SU-DHL-6 (cell line): ENCODE results near the gene EML3.

Source experiments
- H2AFZ ChIP-seq: fragments of 200-600 bp; sonication (generic); 2 replicates; pipeline ENCODE4 v1.6.1; 2014; ENCODE audit warnings: low read depth, mild to moderate bottlenecking, moderate library complexity, mixed read lengths, antibody characterized with exemption, low read length; ENCODE audit not compliant: severe bottlenecking
- H3F3A ChIP-seq: fragments of 200-600 bp; shearing (Covaris generic); 2 replicates; pipeline ENCODE4 v1.6.0; 2016; ENCODE audit warnings: antibody characterized with exemption, mild to moderate bottlenecking; ENCODE audit not compliant: insufficient read depth
- H3K27ac ChIP-seq: fragments of 200-600 bp; sonication (generic); 2 replicates; pipeline ENCODE4 v1.5.1; 2016; ENCODE audit warnings: low read depth, mild to moderate bottlenecking, low read length, moderate library complexity, mixed read lengths
- H3K27me3 ChIP-seq: fragments of 200-600 bp; sonication (generic), shearing (Covaris generic); 2 replicates; pipeline ENCODE4 v1.6.0; 2014; ENCODE audit warnings: mild to moderate bottlenecking, low read length
- H3K36me3 ChIP-seq: fragments of 200-600 bp; sonication (generic); 2 replicates; pipeline ENCODE4 v1.6.1; 2014; ENCODE audit warnings: mild to moderate bottlenecking, low read length, mixed read lengths
- H3K4me2 ChIP-seq: fragments of 300-600, 200-600 bp; shearing (Covaris generic), sonication (generic); 2 replicates; pipeline ENCODE4 v1.6.0; 2014; ENCODE audit warnings: low read length, low read depth, mild to moderate bottlenecking; ENCODE audit not compliant: poor library complexity, severe bottlenecking
- H3K4me3 ChIP-seq: fragments of 200-600 bp; sonication (generic); 2 replicates; pipeline ENCODE4 v1.5.1; 2014; ENCODE audit warnings: antibody characterized with exemption, low read length, mild to moderate bottlenecking, mixed read lengths; ENCODE audit not compliant: insufficient read depth, poor library complexity, severe bottlenecking
- H3K79me2 ChIP-seq: fragments of 200-600 bp; sonication (generic); 2 replicates; pipeline ENCODE4 v1.6.1; 2014; ENCODE audit warnings: mild to moderate bottlenecking, low read length, moderate library complexity; ENCODE audit not compliant: insufficient read depth
- H3K9ac ChIP-seq: fragments of 200-600 bp; sonication (generic); 2 replicates; pipeline ENCODE4 v1.7.0; 2014; ENCODE audit warnings: mild to moderate bottlenecking, low read length
- H3K9me2 ChIP-seq: fragments of 200-600 bp; sonication (generic); replicated peaks from 2 replicates; pipeline ENCODE4 v1.6.1; 2014; ENCODE audit warnings: low read length; ENCODE audit not compliant: insufficient read depth
- H3K9me3 ChIP-seq: fragments of 200-600 bp; sonication (generic); 2 replicates; pipeline ENCODE4 v1.6.1; 2014; ENCODE audit warnings: low read length, mixed read lengths; ENCODE audit not compliant: insufficient read depth
- H4K20me1 ChIP-seq: fragments of 200-600 bp; sonication (generic); 2 replicates; pipeline ENCODE4 v1.6.1; 2014; ENCODE audit warnings: low read depth, mild to moderate bottlenecking, antibody characterized with exemption, low read length, moderate library complexity, mixed read lengths
- CTCF ChIP-seq: fragments of 200-600 bp; sonication (generic); IDR thresholded peaks from one replicate; pipeline ENCODE4 v1.5.1; 2017; ENCODE audit warnings: antibody characterized with exemption, mild to moderate bottlenecking, low read length, moderate library complexity; ENCODE audit not compliant: insufficient read depth, poor library complexity, severe bottlenecking
- EZH2phosphoT487 ChIP-seq: fragments of 200-600 bp; sonication (generic), shearing (Covaris generic); conservative IDR thresholded peaks from 2 replicates; pipeline ENCODE4 v1.6.1; 2018; ENCODE audit warnings: mild to moderate bottlenecking, antibody characterized with exemption, low read length, moderate library complexity, mixed read lengths

The EML3 gene

GRCh38 chr11:62610814-62611704, 1.5 kb downstream of the EML3 start:
- H4K20me1 ChIP-seq = no peaks in the 10 kb centered on the region
- H3K27me3 ChIP-seq = no peaks in the 10 kb centered on the region
- H3K4me2 ChIP-seq = peak overlapping the region; percentile 90
- H3K4me3 ChIP-seq = peak overlapping the region; percentile 81
- no peaks in the 10 kb centered on the region for H3K36me3 ChIP-seq
- H3F3A ChIP-seq = peaks cover 14% of the 10 kb centered on the region
- H2AFZ ChIP-seq = peak overlapping the region; percentile 58
- TF ChIP-seq CTCF (no peak), EZH2phosphoT487 (no peak)
- H3K9me2 ChIP-seq = no peaks in the 10 kb centered on the region
- H3K9me3 ChIP-seq = no peaks in the 10 kb centered on the region
- peak overlapping the region; percentile 88 for H3K27ac ChIP-seq
- H3K79me2 ChIP-seq = peaks cover 12% of the 10 kb centered on the region; the same call in 1 of the 2 replicates
- H3K9ac ChIP-seq = peak overlapping the region; percentile 97

- no peaks in the 10 kb centered on the region for H3K27me3 ChIP-seq
- no peak overlapping the region for H3K9ac ChIP-seq
- no peak overlapping the region for H3K4me2 ChIP-seq
- H3K4me3 ChIP-seq = no peak overlapping the region
- peaks cover 12% of the 10 kb centered on the region; the same call in 1 of the 2 replicates for H3K79me2 ChIP-seq
- H2AFZ ChIP-seq = no peak overlapping the region
- no peaks in the 10 kb centered on the region for H4K20me1 ChIP-seq
- no peaks in the 10 kb centered on the region for H3K9me2 ChIP-seq
- no peak overlapping the region for H3K27ac ChIP-seq
- no peaks in the 10 kb centered on the region for H3K9me3 ChIP-seq
- no peak for TF ChIP-seq CTCF
- TF ChIP-seq EZH2phosphoT487 = no peak
- H3K36me3 ChIP-seq = no peaks in the 10 kb centered on the region
- peaks cover 14% of the 10 kb centered on the region for H3F3A ChIP-seq
Measured at GRCh38 chr11:62610403-62610802, 2.2 kb downstream of the EML3 start.

- no peaks in the 10 kb centered on the region for H3K9me3 ChIP-seq
- no peaks in the 10 kb centered on the region for H4K20me1 ChIP-seq
- H3K9ac ChIP-seq = no peak overlapping the region
- TF ChIP-seq EZH2phosphoT487 = no peak
- no peak for TF ChIP-seq CTCF
- no peaks in the 10 kb centered on the region for H3K36me3 ChIP-seq
- H2AFZ ChIP-seq = no peak overlapping the region
- H3F3A ChIP-seq = peaks cover 11% of the 10 kb centered on the region
- H3K9me2 ChIP-seq = no peaks in the 10 kb centered on the region
- H3K4me3 ChIP-seq = no peak overlapping the region
- H3K27ac ChIP-seq = no peak overlapping the region
- peaks cover 12% of the 10 kb centered on the region; the same call in 1 of the 2 replicates for H3K79me2 ChIP-seq
- H3K27me3 ChIP-seq = no peaks in the 10 kb centered on the region
- H3K4me2 ChIP-seq = no peak overlapping the region
Measured at GRCh38 chr11:62608776-62609175, 3.8 kb downstream of the EML3 start.
